NCI-H510A treated with DMSO at 0.1 percent for 48 hours (cell line): ENCODE measurements around the gene AANAT.

Experiments used
- DNase-seq: peaks from one replicate; lab custom pipeline; 2025; lab: John Stamatoyannopoulos, UW

Gene AANAT

GRCh38 chr17:76442341-76443338, 24.8 kb upstream of the AANAT start:
- no peak for DNase-seq

- no peak for DNase-seq
Observed at GRCh38 chr17:76444518-76445311, 22.7 kb upstream of the AANAT start.

- no peak for DNase-seq
Observed at GRCh38 chr17:76445697-76446448, 21.5 kb upstream of the AANAT start.

- peak; percentile 23 for DNase-seq
Observed at GRCh38 chr17:76446449-76447231, 20.8 kb upstream of the AANAT start.

GRCh38 chr17:76447931-76448652, 19.3 kb upstream of the AANAT start:
- DNase-seq, result no peak

- no peak for DNase-seq
Observed at GRCh38 chr17:76449126-76449525, 18.3 kb upstream of the AANAT start.

- no peak for DNase-seq
Observed at GRCh38 chr17:76451506-76451905, 15.9 kb upstream of the AANAT start.

GRCh38 chr17:76452127-76452659, 15.2 kb upstream of the AANAT start:
- no peak for DNase-seq

GRCh38 chr17:76452660-76453430, 14.6 kb upstream of the AANAT start, which contains the start of gene UBE2O:
Gene UBE2O (minus strand): TSS chr17:76453152. CDS start chr17:76453141, 11 bp downstream.
- DNase-seq, result peak; percentile 88

GRCh38 chr17:76453431-76453743, 14.0 kb upstream of the AANAT start:
- DNase-seq, result no peak

GRCh38 chr17:76458580-76459490, 8.6 kb upstream of the AANAT start:
- DNase-seq, result peak; percentile 55

GRCh38 chr17:76459674-76460073, 7.7 kb upstream of the AANAT start:
- DNase-seq, result no peak

- no peak for DNase-seq
Observed at GRCh38 chr17:76461765-76462555, 5.4 kb upstream of the AANAT start.

GRCh38 chr17:76462556-76463290, 4.7 kb upstream of the AANAT start:
- no peak for DNase-seq

GRCh38 chr17:76466775-76467130, 650 bp upstream of the AANAT start:
- DNase-seq, result no peak

GRCh38 chr17:76467809-76468633, 618 bp downstream of the AANAT start:
- no peak for DNase-seq
